Measurements from ENCODE around the gene NETO1. TPM values are rescaled to one million over a fixed set of nuclear protein-coding genes. Genes with fewer than 3 reads are reported as not detected.

Gene NETO1
- total RNA-seq, 1 experiment from 2014 or later = 12.9 TPM

DNA sequence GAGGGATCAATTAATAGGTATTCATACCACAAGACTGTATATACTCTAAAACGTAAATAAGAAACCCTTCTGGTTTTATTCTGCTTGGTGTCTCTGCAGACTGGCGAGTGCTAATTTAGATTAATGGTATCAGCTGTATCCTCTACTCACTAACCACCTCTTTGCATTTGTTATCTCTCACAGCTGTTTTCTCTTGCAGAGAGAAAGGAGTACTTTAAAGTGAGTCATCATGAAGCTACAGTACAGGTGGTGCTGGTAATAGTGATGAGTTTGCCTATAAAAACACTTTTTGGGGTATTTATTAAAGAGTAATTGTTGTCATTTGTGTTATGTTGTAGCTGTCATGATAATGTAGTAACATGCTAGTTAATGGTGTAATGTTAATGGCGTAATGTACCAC lies 147.7 kb downstream of the NETO1 start:
- POLR2A ChIA-PET (ENCODE audit: unreplicated experiment) = interaction anchor here (0.6 kb wide), 1 partner anchor 230 kb away, joined by 4 read pairs; no protein-coding TSS in a partner anchor
- CTCF ChIA-PET = no interaction called here
- H3K9me2 ChIP-seq (replicated peaks; ENCODE audit: low read length) = no peaks in the 10 kb centered on the region
- H3K9me3 ChIP-seq (ENCODE audit: low read length) = no peaks in the 10 kb centered on the region
- ATAC-seq (no peak), DNase-seq (peak; percentile 26)
- H3K4me3 ChIP-seq (ENCODE audit: low read length) = no peak overlapping the region
- BruUV-seq (replicated peaks) = no TSS peak
- no peaks in the 10 kb centered on the region for H3F3A ChIP-seq (ENCODE audit: low read length, unreplicated experiment)
- H3K4me1 ChIP-seq (ENCODE audit: insufficient read depth, low read length) = no peaks in the 10 kb centered on the region
- H3K4me2 ChIP-seq (ENCODE audit: low read length) = no peak overlapping the region
- no peak overlapping the region for H3K27ac ChIP-seq (ENCODE audit: low read length)
- no peaks in the 10 kb centered on the region for H3K27me3 ChIP-seq (ENCODE audit: low read length)
- TF ChIP-seq EZH2phosphoT487 (IDR thresholded peaks at IDR 0.05; ENCODE audit: borderline replicate concordance, low read length) (no peak), EZH2 (IDR thresholded peaks at IDR 0.05; ENCODE audit: low read length, unreplicated experiment) (no peak)
- TF ChIP-seq, protein P1, sequence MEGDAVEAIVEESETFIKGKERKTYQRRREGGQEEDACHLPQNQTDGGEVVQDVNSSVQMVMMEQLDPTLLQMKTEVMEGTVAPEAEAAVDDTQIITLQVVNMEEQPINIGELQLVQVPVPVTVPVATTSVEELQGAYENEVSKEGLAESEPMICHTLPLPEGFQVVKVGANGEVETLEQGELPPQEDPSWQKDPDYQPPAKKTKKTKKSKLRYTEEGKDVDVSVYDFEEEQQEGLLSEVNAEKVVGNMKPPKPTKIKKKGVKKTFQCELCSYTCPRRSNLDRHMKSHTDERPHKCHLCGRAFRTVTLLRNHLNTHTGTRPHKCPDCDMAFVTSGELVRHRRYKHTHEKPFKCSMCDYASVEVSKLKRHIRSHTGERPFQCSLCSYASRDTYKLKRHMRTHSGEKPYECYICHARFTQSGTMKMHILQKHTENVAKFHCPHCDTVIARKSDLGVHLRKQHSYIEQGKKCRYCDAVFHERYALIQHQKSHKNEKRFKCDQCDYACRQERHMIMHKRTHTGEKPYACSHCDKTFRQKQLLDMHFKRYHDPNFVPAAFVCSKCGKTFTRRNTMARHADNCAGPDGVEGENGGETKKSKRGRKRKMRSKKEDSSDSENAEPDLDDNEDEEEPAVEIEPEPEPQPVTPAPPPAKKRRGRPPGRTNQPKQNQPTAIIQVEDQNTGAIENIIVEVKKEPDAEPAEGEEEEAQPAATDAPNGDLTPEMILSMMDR (conservative IDR thresholded peaks at IDR 0.05; ENCODE audit: low read depth, low read length) = no peak
- no peaks in the 10 kb centered on the region for H3K79me2 ChIP-seq (ENCODE audit: low read length)
- no peaks in the 10 kb centered on the region for H3K36me3 ChIP-seq (ENCODE audit: low read depth, low read length)
- intact Hi-C loops (cut with micrococcal nuclease) = no loop called here
- H3K9ac ChIP-seq (ENCODE audit: low read length) = no peak overlapping the region
- no peaks in the 10 kb centered on the region for H4K20me1 ChIP-seq (ENCODE audit: low read length)
- H2AFZ ChIP-seq (ENCODE audit: low read length) = no peak overlapping the region

DNA sequence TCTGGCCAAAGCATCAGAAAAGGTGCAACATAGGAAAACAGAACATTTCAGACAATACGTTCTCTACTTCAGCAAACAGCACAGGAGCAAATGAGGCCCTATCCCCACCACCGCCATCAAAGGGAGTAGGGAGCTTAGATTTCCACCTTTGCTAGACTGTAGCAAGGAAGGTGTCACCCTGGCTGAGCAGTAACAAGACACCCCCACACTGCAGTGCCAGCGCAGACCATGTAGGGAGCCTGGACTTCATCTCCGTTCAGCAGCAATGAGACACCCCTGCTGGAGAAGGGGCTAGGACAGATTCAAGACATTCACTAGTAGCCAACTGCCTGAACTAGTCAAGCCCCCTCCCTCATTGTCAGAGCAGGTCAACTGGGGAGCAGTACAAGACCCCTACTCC lies 163.6 kb downstream of the NETO1 start:
- no peak for ATAC-seq
- POLR2A ChIA-PET (ENCODE audit: unreplicated experiment) = no interaction called here
- Histone ChIP-seq H3K9me3 (ENCODE audit: low read length) (no peaks in the 10 kb centered on the region), H2AFZ (ENCODE audit: low read length) (no peak overlapping the region), H3F3A (ENCODE audit: low read length, unreplicated experiment) (no peaks in the 10 kb centered on the region), H3K36me3 (ENCODE audit: low read depth, low read length) (no peaks in the 10 kb centered on the region), H3K27me3 (ENCODE audit: low read length) (no peaks in the 10 kb centered on the region), H3K9ac (ENCODE audit: low read length) (no peak overlapping the region), H3K27ac (ENCODE audit: low read length) (no peak overlapping the region), H4K20me1 (ENCODE audit: low read length) (no peaks in the 10 kb centered on the region), H3K4me1 (ENCODE audit: insufficient read depth, low read length) (no peaks in the 10 kb centered on the region), H3K4me2 (ENCODE audit: low read length) (no peak overlapping the region), H3K4me3 (ENCODE audit: low read length) (no peak overlapping the region), H3K9me2 (replicated peaks; ENCODE audit: low read length) (no peaks in the 10 kb centered on the region), H3K79me2 (ENCODE audit: low read length) (no peaks in the 10 kb centered on the region)
- DNase-seq = no peak
- CTCF ChIA-PET = no interaction called here
- TF ChIP-seq EZH2phosphoT487 (IDR thresholded peaks at IDR 0.05; ENCODE audit: borderline replicate concordance, low read length) (no peak), EZH2 (IDR thresholded peaks at IDR 0.05; ENCODE audit: low read length, unreplicated experiment) (no peak)
- TF ChIP-seq, protein P1 (conservative IDR thresholded peaks at IDR 0.05; ENCODE audit: low read depth, low read length) = no peak
- intact Hi-C loops (cut with micrococcal nuclease) = loop anchor here (5.0 kb wide), 1 partner anchor 1638 kb away; no protein-coding TSS in a partner anchor
- no TSS peak for BruUV-seq (replicated peaks)

DNA sequence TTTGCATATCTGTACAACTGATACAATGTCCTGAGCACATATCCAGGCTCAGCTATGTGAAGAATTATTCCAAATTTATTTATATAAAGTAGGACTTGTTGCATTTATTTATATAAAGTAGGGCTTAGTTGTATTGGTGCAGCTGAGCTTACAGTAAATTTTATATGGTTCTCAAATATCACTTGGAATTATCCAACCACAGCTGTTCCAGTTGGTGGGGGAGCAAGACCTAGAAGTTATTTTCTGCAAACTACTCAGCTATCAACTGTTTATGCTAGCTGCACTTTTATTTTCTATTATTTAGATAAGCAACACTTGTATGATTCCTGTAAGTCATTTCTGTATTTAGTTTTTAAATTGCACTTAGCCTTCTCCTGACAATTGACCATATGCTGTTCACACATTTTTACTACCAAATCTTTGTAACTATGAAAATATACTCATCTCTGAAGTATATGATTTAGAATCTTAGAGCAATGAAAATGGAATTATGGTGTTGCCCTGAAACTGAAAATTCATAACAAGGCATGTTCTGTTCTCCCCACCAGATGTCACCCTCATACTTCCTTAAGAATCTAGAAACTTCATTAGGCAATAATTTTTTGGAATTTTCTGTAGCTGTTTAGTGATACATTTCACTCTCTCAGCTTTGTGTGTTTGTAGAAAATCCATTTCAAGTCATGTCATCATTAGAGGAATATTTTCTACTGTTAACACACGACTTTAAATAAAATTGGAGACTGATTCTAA lies 166.7 kb downstream of the NETO1 start:
- Histone ChIP-seq H3K9me3 (ENCODE audit: low read length) (no peaks in the 10 kb centered on the region), H3K4me2 (ENCODE audit: low read length) (no peak overlapping the region), H3K4me3 (ENCODE audit: low read length) (no peak overlapping the region), H3K9me2 (replicated peaks; ENCODE audit: low read length) (no peaks in the 10 kb centered on the region), H3K9ac (ENCODE audit: low read length) (no peak overlapping the region), H3K27ac (ENCODE audit: low read length) (no peak overlapping the region), H3F3A (ENCODE audit: low read length, unreplicated experiment) (no peaks in the 10 kb centered on the region), H4K20me1 (ENCODE audit: low read length) (no peaks in the 10 kb centered on the region), H3K4me1 (ENCODE audit: insufficient read depth, low read length) (no peaks in the 10 kb centered on the region), H3K79me2 (ENCODE audit: low read length) (no peaks in the 10 kb centered on the region), H3K36me3 (ENCODE audit: low read depth, low read length) (no peaks in the 10 kb centered on the region), H2AFZ (ENCODE audit: low read length) (no peak overlapping the region), H3K27me3 (ENCODE audit: low read length) (no peaks in the 10 kb centered on the region)
- ATAC-seq (peak; percentile 46; the same call in 1 of the 2 replicates), DNase-seq (peak; percentile 63)
- BruUV-seq (replicated peaks) = no TSS peak
- CTCF ChIA-PET = interaction anchor here (0.5 to 0.7 kb wide), 2 partner anchors 894 to 1057 kb away, joined by 3 to 4 read pairs; no protein-coding TSS in a partner anchor
- POLR2A ChIA-PET (ENCODE audit: unreplicated experiment) = no interaction called here
- intact Hi-C loops (cut with micrococcal nuclease) = loop anchor here (1.0 to 5.0 kb wide), 3 partner anchors 435 to 1641 kb away; no protein-coding TSS in a partner anchor
- TF ChIP-seq, protein P1 (conservative IDR thresholded peaks at IDR 0.05; ENCODE audit: low read depth, low read length) = peak; percentile 77
- TF ChIP-seq EZH2phosphoT487 (IDR thresholded peaks at IDR 0.05; ENCODE audit: borderline replicate concordance, low read length) = no peak

All from PC-3 (cell line).